ENCODE data around the gene TUBGCP6. TPM values are rescaled to one million over a fixed set of nuclear protein-coding genes. Genes with fewer than 3 reads are reported as not detected.

Gene TUBGCP6
- total RNA-seq, 4 donors from 2014 or later: 64.6 to 102 (median 80.3) TPM

GRCh38 chr22:50193621-50194020, 51.2 kb downstream of the TUBGCP6 start:
- no peak overlapping the region for H3K27ac ChIP-seq
- intact Hi-C loops (cut with DNase I): no loop called here
- TF ChIP-seq, protein P1, sequence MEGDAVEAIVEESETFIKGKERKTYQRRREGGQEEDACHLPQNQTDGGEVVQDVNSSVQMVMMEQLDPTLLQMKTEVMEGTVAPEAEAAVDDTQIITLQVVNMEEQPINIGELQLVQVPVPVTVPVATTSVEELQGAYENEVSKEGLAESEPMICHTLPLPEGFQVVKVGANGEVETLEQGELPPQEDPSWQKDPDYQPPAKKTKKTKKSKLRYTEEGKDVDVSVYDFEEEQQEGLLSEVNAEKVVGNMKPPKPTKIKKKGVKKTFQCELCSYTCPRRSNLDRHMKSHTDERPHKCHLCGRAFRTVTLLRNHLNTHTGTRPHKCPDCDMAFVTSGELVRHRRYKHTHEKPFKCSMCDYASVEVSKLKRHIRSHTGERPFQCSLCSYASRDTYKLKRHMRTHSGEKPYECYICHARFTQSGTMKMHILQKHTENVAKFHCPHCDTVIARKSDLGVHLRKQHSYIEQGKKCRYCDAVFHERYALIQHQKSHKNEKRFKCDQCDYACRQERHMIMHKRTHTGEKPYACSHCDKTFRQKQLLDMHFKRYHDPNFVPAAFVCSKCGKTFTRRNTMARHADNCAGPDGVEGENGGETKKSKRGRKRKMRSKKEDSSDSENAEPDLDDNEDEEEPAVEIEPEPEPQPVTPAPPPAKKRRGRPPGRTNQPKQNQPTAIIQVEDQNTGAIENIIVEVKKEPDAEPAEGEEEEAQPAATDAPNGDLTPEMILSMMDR (IDR thresholded peaks at IDR 0.05): no peak
- TF ChIP-seq POLR2A (IDR thresholded peaks at IDR 0.05): no peak
- no peak for DNase-seq
- no peaks in the 10 kb centered on the region for H3K9me3 ChIP-seq
- no CpG with 5 or more reads among the region's 8 CpGs for WGBS, 2 donors
- H3K4me3 ChIP-seq (replicated peaks in 1 of 3): no peak overlapping the region
- H3K27me3 ChIP-seq: no peaks in the 10 kb centered on the region
- peaks cover 20 to 24% of the 10 kb centered on the region in 2 donors for H3K36me3 ChIP-seq
- H3K4me1 ChIP-seq: peaks cover 24 to 28% of the 10 kb centered on the region in 2 donors

- Histone ChIP-seq H3K27me3 (no peaks in the 10 kb centered on the region), H3K27ac (no peak overlapping the region), H3K4me3 (replicated peaks in 1 of 3) (no peak overlapping the region), H3K36me3 (peaks cover 11 to 14% of the 10 kb centered on the region in 2 donors), H3K4me1 (peaks cover 24 to 28% of the 10 kb centered on the region in 2 donors), H3K9me3 (no peaks in the 10 kb centered on the region)
- intact Hi-C loops (cut with DNase I): no loop called here
- no peak for TF ChIP-seq POLR2A (IDR thresholded peaks at IDR 0.05)
- TF ChIP-seq, protein P1 (IDR thresholded peaks at IDR 0.05): no peak
- no peak for DNase-seq
- WGBS, 2 donors: 88 to 95% methylated on average over 5 to 17 of the region's 25 CpGs
Observed at GRCh38 chr22:50192436-50193204, 52.2 kb downstream of the TUBGCP6 start.

DNA sequence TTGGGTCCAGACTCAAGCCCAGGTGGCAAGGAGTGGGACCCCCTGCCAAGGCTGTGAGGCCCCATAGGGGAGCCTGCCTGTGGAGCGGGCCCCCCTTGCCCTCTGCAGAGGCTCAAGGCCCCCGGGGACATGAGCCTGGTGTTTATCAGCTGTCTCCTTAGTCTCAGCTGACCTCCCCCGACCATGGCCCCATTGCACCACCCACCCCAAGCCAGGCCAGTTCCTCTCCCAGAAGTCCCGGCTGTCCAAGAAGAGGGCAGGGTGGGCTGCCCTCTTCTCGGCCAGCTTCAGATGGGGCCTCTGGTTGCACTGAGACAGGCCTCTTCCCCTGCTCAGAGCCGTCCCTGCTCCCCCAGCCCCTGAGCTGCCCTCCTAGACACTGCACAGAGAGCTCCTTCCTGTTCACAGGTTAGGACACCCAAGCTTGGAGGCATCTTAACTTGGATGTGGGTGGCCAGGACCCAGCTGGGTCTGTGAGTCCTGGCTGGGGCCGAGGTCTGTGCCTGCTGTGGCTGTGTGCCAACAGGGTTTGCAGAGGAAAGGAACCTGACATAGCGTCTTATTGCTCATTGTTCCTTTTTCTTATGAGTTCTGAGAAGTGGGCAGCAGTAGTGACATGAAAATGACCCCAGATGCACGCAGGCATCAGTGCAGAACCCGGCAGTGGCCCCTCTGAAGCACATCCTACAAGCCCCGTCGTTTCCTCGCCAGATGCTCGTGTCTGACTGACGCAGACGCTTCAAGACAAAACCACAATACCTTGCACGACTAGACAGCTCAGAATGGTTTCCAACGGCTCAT, 53.7 kb downstream of the TUBGCP6 start:
- no peaks in the 10 kb centered on the region for H3K27me3 ChIP-seq
- intact Hi-C loops (cut with DNase I): no loop called here
- peak overlapping the region in 1 of 3 donors; percentile 23 for H3K4me3 ChIP-seq (replicated peaks in 1 of 3)
- peak overlapping the region; percentile 80 to 91 (median 83) for H3K27ac ChIP-seq
- TF ChIP-seq, protein P1 (IDR thresholded peaks at IDR 0.05): no peak
- TF ChIP-seq POLR2A (IDR thresholded peaks at IDR 0.05): no peak
- 62% methylated on average over 16 to 17 of the region's 18 CpGs for WGBS, 2 donors
- DNase-seq: no peak
- H3K9me3 ChIP-seq: no peaks in the 10 kb centered on the region
- peaks cover 33 to 40% of the 10 kb centered on the region in 2 donors for H3K4me1 ChIP-seq
- H3K36me3 ChIP-seq: peaks cover 11% of the 10 kb centered on the region in 2 donors

- TF ChIP-seq, protein P1 (IDR thresholded peaks at IDR 0.05): peak in 2 of 6 experiments; percentile 39 to 51
- TF ChIP-seq POLR2A (IDR thresholded peaks at IDR 0.05): peak in 1 of 2 donors; percentile 59
- peak; percentile 91 to 93 for DNase-seq
- Histone ChIP-seq H3K9me3 (no peaks in the 10 kb centered on the region), H3K4me3 (replicated peaks in 1 of 3) (peak overlapping the region in 2 of 3 donors; percentile 23 to 32), H3K27me3 (no peaks in the 10 kb centered on the region), H3K36me3 (peaks cover 11% of the 10 kb centered on the region in 2 donors), H3K4me1 (peaks cover 34 to 41% of the 10 kb centered on the region in 2 donors), H3K27ac (peak overlapping the region; percentile 80 to 91 (median 83))
- 5 to 7% methylated on average over 26 to 29 of the region's 43 CpGs for WGBS, 2 donors
- intact Hi-C loops (cut with DNase I): no loop called here
Observed at GRCh38 chr22:50190182-50190940, 54.5 kb downstream of the TUBGCP6 start.

All from thyroid gland (tissue), 4 donors.